ENCODE results near the gene EPM2A. TPM values are rescaled to one million over a fixed set of nuclear protein-coding genes. Genes with fewer than 3 reads are reported as not detected.

Gene EPM2A
- total and polyA plus RNA-seq, 2 of the 4 experiments (the other 2 are of a cell fraction) = 2.1 to 4.5 TPM

GRCh38 chr6:145733810-145734209 is 1.5 kb downstream of the EPM2A start:
- Histone ChIP-seq H2BK5ac (ENCODE audit: low read depth, low read length, poor library complexity, severe bottlenecking) (no peak overlapping the region), H2BK20ac (ENCODE audit: low read depth, low read length) (no peak overlapping the region), H2BK15ac (ENCODE audit: low read depth, low read length) (no peak overlapping the region), H4K5ac (ENCODE audit: low read depth, low read length) (no peak overlapping the region), H3K79me1 (ENCODE audit: low read depth in 1 of 2, low read length in 2 of 2) (peaks cover 2 to 3% of the 10 kb centered on the region in 2 experiments; a peak in 2 of 4 replicates), H3K36me3 (ENCODE audit: control insufficient read depth, insufficient read depth, low read length) (no peaks in the 10 kb centered on the region), H3K14ac (replicated peaks; ENCODE audit: low read depth, low read length) (no peak overlapping the region), H3K9me3 (ENCODE audit: control insufficient read depth, insufficient read depth, low read length) (peaks cover 3% of the 10 kb centered on the region), H3K27me3 (ENCODE audit: control insufficient read depth, insufficient read depth, low read length) (no peaks in the 10 kb centered on the region), H3K27ac (ENCODE audit: insufficient read depth, low read length) (no peak overlapping the region), H3K4me3 (ENCODE audit: insufficient read depth, low read depth, low read length) (no peak overlapping the region), H3K18ac (ENCODE audit: low read depth, low read length) (no peak overlapping the region), H3K23ac (ENCODE audit: low read depth, low read length) (no peak overlapping the region), H4K8ac (ENCODE audit: low read depth in 2 of 2, low read length in 2 of 2) (no peak overlapping the region), H3K9me1 (ENCODE audit: insufficient read depth, low read length) (no peaks in the 10 kb centered on the region; the same call in 1 of the 2 replicates), H4K20me1 (ENCODE audit: insufficient read depth, low read length) (no peaks in the 10 kb centered on the region), H3K4me1 (ENCODE audit: control insufficient read depth, insufficient read depth, low read length) (no peaks in the 10 kb centered on the region), H3K4ac (ENCODE audit: low read depth, low read length) (no peak overlapping the region), H3K4me2 (ENCODE audit: low read depth, low read length) (peak overlapping the region; percentile 84), H3K56ac (ENCODE audit: extremely low read depth, insufficient read depth, low read length) (no peak overlapping the region), H2BK120ac (ENCODE audit: low read depth, low read length) (no peak overlapping the region), H3K9ac (ENCODE audit: low read depth, low read length) (no peak overlapping the region), H2AK9ac (replicated peaks; ENCODE audit: low read depth, low read length, poor library complexity) (no peak overlapping the region), H4K91ac (ENCODE audit: insufficient read depth, low read depth, low read length) (no peak overlapping the region), H2AFZ (replicated peaks; ENCODE audit: low read length, poor library complexity) (no peak overlapping the region), H2AK5ac (ENCODE audit: low read depth, low read length) (no peak overlapping the region)
- no CpG with 5 or more reads among the region's 4 CpGs for WGBS, 2 experiments (ENCODE audit: extremely low coverage in 2 of 2, insufficient read length in 1 of 2)
- dilution Hi-C loops (cut with HindIII; ENCODE audit: low sequenced_read_pairs, unreplicated experiment) (no loop called here), in situ Hi-C loops (cut with MboI; ENCODE audit: low sequenced_read_pairs) (loop anchor here (25.0 kb wide), 1 partner anchor 153 kb away; no protein-coding TSS in a partner anchor), intact Hi-C loops (cut with micrococcal nuclease) (no loop called here)
- CTCF ChIA-PET = no interaction called here
- TF ChIP-seq MAFK (IDR thresholded peaks at IDR 0.05; ENCODE audit: low read depth, low read length) (no peak), RFX5 (IDR thresholded peaks at IDR 0.05; ENCODE audit: low read depth, low read length) (no peak)
- TF ChIP-seq, protein P1, sequence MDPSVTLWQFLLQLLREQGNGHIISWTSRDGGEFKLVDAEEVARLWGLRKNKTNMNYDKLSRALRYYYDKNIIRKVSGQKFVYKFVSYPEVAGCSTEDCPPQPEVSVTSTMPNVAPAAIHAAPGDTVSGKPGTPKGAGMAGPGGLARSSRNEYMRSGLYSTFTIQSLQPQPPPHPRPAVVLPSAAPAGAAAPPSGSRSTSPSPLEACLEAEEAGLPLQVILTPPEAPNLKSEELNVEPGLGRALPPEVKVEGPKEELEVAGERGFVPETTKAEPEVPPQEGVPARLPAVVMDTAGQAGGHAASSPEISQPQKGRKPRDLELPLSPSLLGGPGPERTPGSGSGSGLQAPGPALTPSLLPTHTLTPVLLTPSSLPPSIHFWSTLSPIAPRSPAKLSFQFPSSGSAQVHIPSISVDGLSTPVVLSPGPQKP (IDR thresholded peaks at IDR 0.05; ENCODE audit: borderline replicate concordance, low read depth, low read length) = no peak
- POLR2A ChIA-PET (ENCODE audit: unreplicated experiment) = no interaction called here
- DNase-seq = peak; percentile 2
- BruUV-seq (replicated peaks) = no TSS peak
- no peak for ATAC-seq (ENCODE audit: low read depth)
